Astrocyte (in vitro differentiated cells and primary cell): Measurements from ENCODE around the gene MYT1.

ENCODE experiments used
- CTCF ChIP-seq: IDR thresholded peaks from 2 replicates; pipeline ENCODE4 v1.5.1; 2011; ENCODE audit warnings: low read depth, mild to moderate bottlenecking, inconsistent platforms, low read length, moderate library complexity; ENCODE audit not compliant: insufficient read depth
- EZH2 ChIP-seq: IDR thresholded peaks from 2 replicates; pipeline ENCODE4 v1.6.1; 2012; ENCODE audit warnings: mild to moderate bottlenecking, low read length, inconsistent platforms; ENCODE audit not compliant: insufficient read depth

GRCh38 chr20:64258071-64258823, 94.0 kb downstream of the MYT1 start:
- no peak for TF ChIP-seq CTCF
- TF ChIP-seq EZH2 = no peak
